ENCODE data around the gene LRFN4.

DNA sequence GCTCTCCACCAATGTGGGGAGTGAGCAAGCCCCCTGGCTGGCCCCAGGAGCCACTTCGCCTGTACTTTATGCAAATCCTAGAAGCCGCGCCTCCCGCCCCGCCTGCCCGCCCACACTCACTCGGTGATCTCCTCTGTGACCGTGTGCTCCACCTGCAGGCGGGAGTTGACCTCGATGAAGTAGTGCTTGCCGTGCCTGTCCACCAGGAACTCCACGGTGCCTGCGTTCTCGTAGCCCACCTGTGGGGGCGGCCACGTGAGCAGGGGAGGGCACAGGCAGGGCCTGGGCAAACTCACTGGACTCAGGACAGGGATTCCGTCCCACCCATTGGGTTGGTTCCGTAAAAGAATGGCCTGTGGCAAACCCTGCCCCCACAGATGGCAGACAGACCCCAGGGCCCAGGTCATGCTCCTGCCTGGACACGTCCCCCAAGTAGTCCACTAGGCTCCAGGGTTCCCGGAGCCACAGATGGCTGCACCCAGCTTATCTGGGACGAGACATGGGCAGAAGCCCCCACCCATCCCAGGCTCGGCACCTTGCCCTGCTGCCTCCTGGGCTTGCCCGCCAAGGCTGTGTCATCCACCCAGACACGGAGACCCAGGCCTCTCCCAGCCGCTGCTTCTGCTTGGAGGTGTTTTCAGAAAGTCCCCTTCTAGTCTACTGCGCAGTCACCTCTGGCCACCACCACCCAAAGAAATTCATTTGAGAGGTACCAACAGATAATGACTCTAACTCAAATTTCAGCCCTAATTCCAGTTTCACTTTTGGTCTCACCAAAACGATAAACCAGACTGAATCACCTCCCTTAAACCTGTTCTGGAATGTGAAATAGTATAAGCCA is 12.1 kb downstream of the LRFN4 start:
- TF ChIP-seq, protein P1, sequence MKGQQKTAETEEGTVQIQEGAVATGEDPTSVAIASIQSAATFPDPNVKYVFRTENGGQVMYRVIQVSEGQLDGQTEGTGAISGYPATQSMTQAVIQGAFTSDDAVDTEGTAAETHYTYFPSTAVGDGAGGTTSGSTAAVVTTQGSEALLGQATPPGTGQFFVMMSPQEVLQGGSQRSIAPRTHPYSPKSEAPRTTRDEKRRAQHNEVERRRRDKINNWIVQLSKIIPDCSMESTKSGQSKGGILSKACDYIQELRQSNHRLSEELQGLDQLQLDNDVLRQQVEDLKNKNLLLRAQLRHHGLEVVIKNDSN (IDR thresholded peaks at IDR 0.05; ENCODE audit: borderline replicate concordance, extremely low read length, insufficient read depth, low read depth, low read length): peak; percentile 66
- TF ChIP-seq, protein P2, sequence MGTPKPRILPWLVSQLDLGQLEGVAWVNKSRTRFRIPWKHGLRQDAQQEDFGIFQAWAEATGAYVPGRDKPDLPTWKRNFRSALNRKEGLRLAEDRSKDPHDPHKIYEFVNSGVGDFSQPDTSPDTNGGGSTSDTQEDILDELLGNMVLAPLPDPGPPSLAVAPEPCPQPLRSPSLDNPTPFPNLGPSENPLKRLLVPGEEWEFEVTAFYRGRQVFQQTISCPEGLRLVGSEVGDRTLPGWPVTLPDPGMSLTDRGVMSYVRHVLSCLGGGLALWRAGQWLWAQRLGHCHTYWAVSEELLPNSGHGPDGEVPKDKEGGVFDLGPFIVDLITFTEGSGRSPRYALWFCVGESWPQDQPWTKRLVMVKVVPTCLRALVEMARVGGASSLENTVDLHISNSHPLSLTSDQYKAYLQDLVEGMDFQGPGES (IDR thresholded peaks at IDR 0.05): no peak
- TF ChIP-seq, protein P3, sequence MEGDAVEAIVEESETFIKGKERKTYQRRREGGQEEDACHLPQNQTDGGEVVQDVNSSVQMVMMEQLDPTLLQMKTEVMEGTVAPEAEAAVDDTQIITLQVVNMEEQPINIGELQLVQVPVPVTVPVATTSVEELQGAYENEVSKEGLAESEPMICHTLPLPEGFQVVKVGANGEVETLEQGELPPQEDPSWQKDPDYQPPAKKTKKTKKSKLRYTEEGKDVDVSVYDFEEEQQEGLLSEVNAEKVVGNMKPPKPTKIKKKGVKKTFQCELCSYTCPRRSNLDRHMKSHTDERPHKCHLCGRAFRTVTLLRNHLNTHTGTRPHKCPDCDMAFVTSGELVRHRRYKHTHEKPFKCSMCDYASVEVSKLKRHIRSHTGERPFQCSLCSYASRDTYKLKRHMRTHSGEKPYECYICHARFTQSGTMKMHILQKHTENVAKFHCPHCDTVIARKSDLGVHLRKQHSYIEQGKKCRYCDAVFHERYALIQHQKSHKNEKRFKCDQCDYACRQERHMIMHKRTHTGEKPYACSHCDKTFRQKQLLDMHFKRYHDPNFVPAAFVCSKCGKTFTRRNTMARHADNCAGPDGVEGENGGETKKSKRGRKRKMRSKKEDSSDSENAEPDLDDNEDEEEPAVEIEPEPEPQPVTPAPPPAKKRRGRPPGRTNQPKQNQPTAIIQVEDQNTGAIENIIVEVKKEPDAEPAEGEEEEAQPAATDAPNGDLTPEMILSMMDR (IDR thresholded peaks at IDR 0.05 in 2 of 3, conservative IDR thresholded peaks at IDR 0.05 in 1 of 3; ENCODE audit: control insufficient read depth in 2 of 3, extremely low read depth in 1 of 3, insufficient read depth in 1 of 3, low read depth in 3 of 3, low read length in 3 of 3): peak; percentile 68 to 77 (median 73)
- no peak for TF ChIP-seq NFIC (IDR thresholded peaks at IDR 0.05; ENCODE audit: low read depth, low read length)
- no peak for TF ChIP-seq CHD1 (IDR thresholded peaks at IDR 0.05; ENCODE audit: low read depth, low read length)
- TF ChIP-seq POLR2AphosphoS5 (IDR thresholded peaks at IDR 0.05; ENCODE audit: low read length): no peak
- no peak for TF ChIP-seq ZSCAN29 (IDR thresholded peaks at IDR 0.05)
- no peak for TF ChIP-seq CREM (IDR thresholded peaks at IDR 0.05; ENCODE audit: low read depth)
